Astrocyte (in vitro differentiated cells and primary cell): ENCODE data around the gene PHTF1. TPM values are rescaled to one million over a fixed set of nuclear protein-coding genes. Genes with fewer than 3 reads are reported as not detected.

ENCODE experiments used
- DNase-seq: peaks from one replicate; pipeline ENCODE4 v3.0.0-alpha.2; 2010; ENCODE audit warnings: low read depth
- FAIRE-seq: peaks from 2 replicates; lab custom pipeline; 2011; peaks lifted over from hg19 to GRCh38; lab: Jason Lieb, UNC
- H2AFZ ChIP-seq: 2 replicates; pipeline ENCODE4 v1.6.0; 2012; ENCODE audit warnings: low read depth, low read length, inconsistent platforms
- H3K27ac ChIP-seq: 2 replicates; pipeline ENCODE4 v1.5.1; 2011; ENCODE audit warnings: low read depth, low read length, inconsistent platforms
- H3K27me3 ChIP-seq: 2 replicates; pipeline ENCODE4 v1.6.0; 2011; ENCODE audit warnings: low read length, inconsistent platforms; ENCODE audit not compliant: insufficient read depth
- H3K36me3 ChIP-seq: 2 replicates; pipeline ENCODE4 v1.5.1; 2011; ENCODE audit warnings: low read length, inconsistent platforms; ENCODE audit not compliant: insufficient read depth
- H3K4me1 ChIP-seq: 2 replicates; pipeline ENCODE4 v1.5.1; 2011; ENCODE audit warnings: low read length, inconsistent platforms; ENCODE audit not compliant: insufficient read depth
- H3K4me2 ChIP-seq: 2 replicates; pipeline ENCODE4 v1.6.0; 2012; ENCODE audit warnings: low read length, inconsistent platforms
- H3K4me3 ChIP-seq: 2 replicates; pipeline ENCODE4 v1.5.1; 2011; ENCODE audit warnings: low read depth, mild to moderate bottlenecking, low read length, inconsistent platforms; ENCODE audit not compliant: insufficient read depth
- H3K79me2 ChIP-seq: 2 replicates; pipeline ENCODE4 v1.6.0; 2012; ENCODE audit warnings: mild to moderate bottlenecking, low read length, inconsistent platforms; ENCODE audit not compliant: insufficient read depth
- H3K9ac ChIP-seq: 2 replicates; pipeline ENCODE4 v1.6.0; 2012; ENCODE audit warnings: mild to moderate bottlenecking, low read length, inconsistent platforms
- H3K9me3 ChIP-seq: 2 replicates; pipeline ENCODE4 v1.5.1; 2012; ENCODE audit warnings: low read depth, mild to moderate bottlenecking, low read length, inconsistent platforms; ENCODE audit not compliant: insufficient read depth
- H4K20me1 ChIP-seq: 2 replicates; pipeline ENCODE4 v1.6.0; 2012; ENCODE audit warnings: low read length, inconsistent platforms; ENCODE audit not compliant: insufficient read depth
- H3K27ac Mint-ChIP-seq: one replicate; pipeline ENCODE4 v1.8.0; 2021; ENCODE audit warnings: mild to moderate bottlenecking, mixed read lengths; ENCODE audit not compliant: unreplicated experiment
- H3K27me3 Mint-ChIP-seq: one replicate; pipeline ENCODE4 v1.8.0; 2021; ENCODE audit warnings: low read depth, mixed read lengths; ENCODE audit not compliant: unreplicated experiment
- H3K36me3 Mint-ChIP-seq: one replicate; pipeline ENCODE4 v1.8.0; 2021; ENCODE audit warnings: low read depth, mixed read lengths; ENCODE audit not compliant: unreplicated experiment
- H3K4me1 Mint-ChIP-seq: one replicate; pipeline ENCODE4 v1.8.0; 2021; ENCODE audit warnings: low read depth, mixed read lengths; ENCODE audit not compliant: unreplicated experiment
- H3K4me3 Mint-ChIP-seq: one replicate; pipeline ENCODE4 v1.8.0; 2021; ENCODE audit warnings: mild to moderate bottlenecking, moderate library complexity, mixed read lengths; ENCODE audit not compliant: unreplicated experiment
- H3K9me3 Mint-ChIP-seq: one replicate; pipeline ENCODE4 v1.8.0; 2021; ENCODE audit warnings: mild to moderate bottlenecking, mixed read lengths; ENCODE audit not compliant: unreplicated experiment
- EZH2 ChIP-seq: IDR thresholded peaks from 2 replicates; pipeline ENCODE4 v1.6.1; 2012; ENCODE audit warnings: mild to moderate bottlenecking, low read length, inconsistent platforms; ENCODE audit not compliant: insufficient read depth
- total RNA-seq: library from RNA; stranded (reverse); gene quantifications from 2 replicates; pipeline ENCODE4 v1.2.1, GENCODE V29; 2021
- TF ChIP-seq, protein P1 (sequence below): IDR thresholded peaks from 2 replicates; pipeline ENCODE4 v1.5.1; 2011; ENCODE audit warnings: low read depth, mild to moderate bottlenecking, inconsistent platforms, low read length, moderate library complexity; ENCODE audit not compliant: insufficient read depth

The PHTF1 gene
- total RNA-seq, 1 donor from 2014 or later, result 36.4 TPM

DNA sequence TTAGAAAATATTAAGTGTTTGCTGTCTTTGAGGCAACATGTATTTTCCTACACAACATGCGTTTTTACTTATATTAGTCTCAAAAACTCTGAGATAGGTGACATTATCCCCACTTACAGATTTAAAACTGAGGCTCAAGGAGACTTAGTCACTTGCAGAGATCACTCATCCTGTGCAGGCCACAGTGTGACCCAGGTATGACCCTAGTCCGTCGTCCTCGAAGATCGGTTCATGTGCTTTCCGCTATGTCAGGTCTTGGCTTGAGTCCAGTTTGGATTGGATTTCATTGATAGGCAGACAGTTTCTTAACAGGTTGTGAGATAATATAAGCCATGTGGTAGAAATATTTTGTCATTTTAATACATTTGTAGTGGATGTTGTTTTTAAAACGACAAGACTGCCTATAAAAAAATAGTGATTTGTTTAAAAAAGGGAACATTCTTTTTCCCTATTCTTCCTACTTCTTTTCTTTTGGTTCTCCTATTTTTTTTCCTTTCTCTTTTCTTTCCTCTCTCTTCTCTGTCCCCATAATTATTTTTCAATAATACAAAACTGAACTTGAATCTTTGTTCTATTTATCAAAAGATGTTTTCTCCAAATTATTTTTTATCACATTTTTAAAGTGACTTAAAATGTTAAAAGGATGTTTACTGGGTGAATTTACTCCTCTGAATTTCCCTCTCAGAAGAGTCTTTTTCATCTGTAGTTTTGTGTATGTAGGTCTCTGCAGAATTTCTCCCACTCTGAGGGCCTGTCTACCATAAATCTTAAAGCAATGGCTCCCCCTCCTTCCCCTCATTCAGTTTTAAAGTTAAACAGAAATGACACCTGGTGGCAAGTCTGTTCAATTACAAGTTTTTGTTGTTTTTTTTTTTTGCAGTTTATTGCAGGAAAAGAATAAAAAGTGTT is 81.8 kb downstream of the PHTF1 start:
- TF ChIP-seq EZH2, result no peak
- TF ChIP-seq, protein P1, sequence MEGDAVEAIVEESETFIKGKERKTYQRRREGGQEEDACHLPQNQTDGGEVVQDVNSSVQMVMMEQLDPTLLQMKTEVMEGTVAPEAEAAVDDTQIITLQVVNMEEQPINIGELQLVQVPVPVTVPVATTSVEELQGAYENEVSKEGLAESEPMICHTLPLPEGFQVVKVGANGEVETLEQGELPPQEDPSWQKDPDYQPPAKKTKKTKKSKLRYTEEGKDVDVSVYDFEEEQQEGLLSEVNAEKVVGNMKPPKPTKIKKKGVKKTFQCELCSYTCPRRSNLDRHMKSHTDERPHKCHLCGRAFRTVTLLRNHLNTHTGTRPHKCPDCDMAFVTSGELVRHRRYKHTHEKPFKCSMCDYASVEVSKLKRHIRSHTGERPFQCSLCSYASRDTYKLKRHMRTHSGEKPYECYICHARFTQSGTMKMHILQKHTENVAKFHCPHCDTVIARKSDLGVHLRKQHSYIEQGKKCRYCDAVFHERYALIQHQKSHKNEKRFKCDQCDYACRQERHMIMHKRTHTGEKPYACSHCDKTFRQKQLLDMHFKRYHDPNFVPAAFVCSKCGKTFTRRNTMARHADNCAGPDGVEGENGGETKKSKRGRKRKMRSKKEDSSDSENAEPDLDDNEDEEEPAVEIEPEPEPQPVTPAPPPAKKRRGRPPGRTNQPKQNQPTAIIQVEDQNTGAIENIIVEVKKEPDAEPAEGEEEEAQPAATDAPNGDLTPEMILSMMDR, result peak; percentile 61
- Histone ChIP-seq H3K4me2 (no peak overlapping the region), H3K4me3 (no peak overlapping the region), H3K9me3 (no peaks in the 10 kb centered on the region), H3K36me3 (no peaks in the 10 kb centered on the region), H2AFZ (no peak overlapping the region), H3K4me1 (peaks cover 2% of the 10 kb centered on the region), H3K27me3 (no peaks in the 10 kb centered on the region), H3K9ac (no peak overlapping the region), H3K27ac (no peak overlapping the region), H3K79me2 (no peaks in the 10 kb centered on the region), H4K20me1 (no peaks in the 10 kb centered on the region)
- FAIRE-seq (peak; percentile 82), DNase-seq (peak; percentile 62)
- Mint-ChIP-seq H3K27me3 (no peaks in the 10 kb centered on the region), H3K4me1 (peaks cover 6% of the 10 kb centered on the region), H3K27ac (no peak overlapping the region), H3K9me3 (no peaks in the 10 kb centered on the region), H3K36me3 (peaks cover 4% of the 10 kb centered on the region), H3K4me3 (no peak overlapping the region)

DNA sequence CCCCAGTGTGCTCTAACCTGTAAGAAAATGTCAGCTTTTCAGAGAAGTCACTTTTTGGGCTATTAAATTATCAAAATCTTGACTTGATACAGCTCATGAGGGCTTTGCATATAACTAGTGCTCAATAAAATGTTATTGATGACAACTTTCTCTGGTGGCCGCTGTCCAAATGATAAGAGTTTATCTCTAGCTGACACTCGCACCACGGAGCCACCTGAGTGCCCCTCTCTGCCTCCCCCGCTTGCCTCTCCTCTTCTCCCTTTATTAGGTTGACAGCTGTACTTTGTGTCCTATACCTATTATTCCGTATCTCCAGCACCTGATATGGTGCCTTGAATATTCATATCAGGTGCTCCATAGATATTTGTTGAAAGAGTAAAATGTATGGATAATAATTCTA is 82.8 kb downstream of the PHTF1 start:
- Histone ChIP-seq H3K4me1 (peaks cover 2% of the 10 kb centered on the region), H4K20me1 (no peaks in the 10 kb centered on the region), H3K36me3 (no peaks in the 10 kb centered on the region), H3K4me2 (no peak overlapping the region), H3K4me3 (no peak overlapping the region), H3K27ac (no peak overlapping the region), H3K79me2 (no peaks in the 10 kb centered on the region), H2AFZ (no peak overlapping the region), H3K9ac (no peak overlapping the region), H3K27me3 (no peaks in the 10 kb centered on the region), H3K9me3 (no peaks in the 10 kb centered on the region)
- H3K4me1 Mint-ChIP-seq, result peaks cover 6% of the 10 kb centered on the region
- no peak overlapping the region for H3K27ac Mint-ChIP-seq
- no peak for FAIRE-seq
- H3K27me3 Mint-ChIP-seq, result no peaks in the 10 kb centered on the region
- no peaks in the 10 kb centered on the region for H3K9me3 Mint-ChIP-seq
- H3K4me3 Mint-ChIP-seq, result no peak overlapping the region
- TF ChIP-seq, protein P1, result no peak
- TF ChIP-seq EZH2, result no peak
- H3K36me3 Mint-ChIP-seq, result peaks cover 10% of the 10 kb centered on the region
- DNase-seq, result no peak

- no peak overlapping the region for H3K4me3 Mint-ChIP-seq
- FAIRE-seq, result no peak
Observed at GRCh38 chr1:113675302-113675701, 84.0 kb downstream of the PHTF1 start.

More at GRCh38 chr1:113675302-113675701, 84.0 kb downstream of the PHTF1 start:
- Histone ChIP-seq H3K4me2 (no peak overlapping the region), H2AFZ (no peak overlapping the region), H3K36me3 (no peaks in the 10 kb centered on the region), H3K9ac (no peak overlapping the region), H3K9me3 (no peaks in the 10 kb centered on the region), H3K27me3 (no peaks in the 10 kb centered on the region), H3K4me3 (no peak overlapping the region), H4K20me1 (no peaks in the 10 kb centered on the region), H3K27ac (no peak overlapping the region), H3K4me1 (peaks cover 2% of the 10 kb centered on the region), H3K79me2 (no peaks in the 10 kb centered on the region)
- DNase-seq, result peak; percentile 13
- TF ChIP-seq, protein P1, result no peak
- no peak for TF ChIP-seq EZH2
- peaks cover 6% of the 10 kb centered on the region for H3K4me1 Mint-ChIP-seq
- H3K36me3 Mint-ChIP-seq, result peaks cover 10% of the 10 kb centered on the region
- no peaks in the 10 kb centered on the region for H3K27me3 Mint-ChIP-seq
- no peaks in the 10 kb centered on the region for H3K9me3 Mint-ChIP-seq
- H3K27ac Mint-ChIP-seq, result no peak overlapping the region
